GM18498 (cell line): ENCODE measurements around the gene PCNX4.
A peak's percentile ranks its signal among the peaks of the same experiment; 100 is the strongest.

ENCODE experiments used
- ATAC-seq: cut with Tn5 transposase; IDR thresholded peaks from one replicate; pipeline ENCODE4 v1.9.1; 2021; ENCODE audit warnings: mild to moderate bottlenecking, moderate library complexity; ENCODE audit not compliant: unreplicated experiment

Gene PCNX4

DNA sequence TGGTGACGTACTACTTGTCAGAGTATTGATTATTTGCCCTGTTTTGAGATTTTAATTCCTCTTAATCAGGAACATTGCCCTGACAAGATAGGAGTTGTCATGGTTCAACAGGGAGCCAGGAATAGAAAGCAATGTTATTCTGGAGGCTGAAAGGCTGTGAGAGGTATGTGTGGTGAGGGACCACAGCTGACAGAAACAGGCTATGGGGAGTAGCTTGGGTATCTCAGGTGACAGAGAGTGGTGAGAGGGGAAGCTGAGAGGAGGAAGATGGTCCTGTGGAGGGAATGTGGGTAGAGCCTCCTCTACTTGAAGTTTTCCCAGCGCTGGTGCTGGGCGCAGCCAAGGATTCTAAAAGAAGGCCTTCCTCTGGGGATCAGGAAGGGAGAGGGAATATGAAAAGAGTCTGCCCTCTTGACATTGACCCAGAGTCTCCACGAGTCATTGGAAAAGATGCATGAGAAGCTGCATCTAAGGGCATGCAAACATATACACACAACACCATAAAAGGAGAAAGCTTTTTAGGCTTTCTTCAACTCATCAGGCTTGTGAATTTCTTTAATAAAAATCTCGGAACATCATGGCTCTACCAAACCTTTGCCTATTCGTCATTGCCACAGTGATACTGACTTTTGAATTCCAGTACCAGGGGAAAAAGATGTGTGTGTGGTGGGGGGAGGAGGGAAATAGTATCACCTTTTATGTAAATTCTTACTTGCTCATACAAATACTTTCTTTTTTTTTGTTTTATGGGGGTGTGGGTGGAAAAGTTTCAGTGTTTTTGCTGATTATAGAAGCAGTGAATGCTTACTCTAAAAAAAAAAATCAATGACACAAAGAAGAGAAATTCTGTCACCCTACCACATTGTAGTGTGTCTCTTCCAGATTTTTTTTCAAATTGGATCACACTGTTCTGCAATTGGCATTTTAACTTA, 113.4 kb downstream of the PCNX4 start:
- ATAC-seq: peak; percentile 68

DNA sequence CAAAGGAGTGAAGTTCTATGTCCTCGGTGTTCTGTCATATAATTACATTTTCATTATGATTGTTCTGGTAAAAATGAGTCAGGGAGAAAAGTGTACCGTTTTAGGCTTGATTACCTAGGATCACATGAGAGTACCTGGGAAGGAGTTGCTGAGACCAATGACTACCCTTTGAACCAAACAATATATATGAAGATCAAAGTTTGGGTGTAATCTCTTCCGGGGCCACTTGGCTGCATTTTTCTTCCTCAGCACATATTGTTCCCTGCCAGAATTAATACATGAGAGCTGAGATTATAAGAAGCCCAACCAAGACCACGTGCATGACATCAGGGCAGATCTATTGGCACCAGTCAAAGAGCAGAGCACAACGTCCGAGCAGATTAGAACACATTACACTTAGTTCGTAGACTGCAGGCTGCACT, 114.5 kb downstream of the PCNX4 start:
- no peak for ATAC-seq

DNA sequence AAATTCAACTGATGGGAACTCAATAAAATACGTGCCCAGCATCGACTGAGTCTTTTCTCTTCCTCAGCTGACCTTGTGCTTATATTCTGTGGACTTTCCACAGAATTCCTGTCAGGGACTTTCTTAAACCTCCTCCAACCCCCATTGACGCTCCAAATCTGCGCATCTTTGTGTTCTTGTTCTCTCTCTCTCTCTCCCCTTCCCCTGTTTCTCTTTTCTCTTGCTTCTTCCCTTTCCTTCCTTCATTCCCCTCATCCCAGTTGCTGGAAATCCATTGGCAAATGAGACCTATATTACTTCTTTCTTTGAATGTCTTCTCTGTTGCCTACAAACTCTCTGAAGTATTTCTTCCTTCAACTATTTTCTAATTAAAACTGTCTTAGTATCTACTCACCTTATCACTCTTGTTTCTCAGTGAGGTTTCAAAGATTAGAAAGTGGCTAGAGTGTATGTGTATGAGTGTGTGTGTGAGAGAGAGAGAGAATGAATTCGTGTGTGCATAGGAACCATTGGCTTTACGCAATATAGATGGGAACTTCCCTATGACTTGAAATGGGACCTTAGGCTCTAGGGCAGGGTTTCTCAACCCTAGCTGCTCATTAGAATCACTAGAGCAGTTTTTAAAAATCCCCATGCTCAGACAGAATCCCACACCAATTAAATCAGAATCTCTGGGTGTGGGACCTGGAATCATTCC, 115.3 kb downstream of the PCNX4 start:
- ATAC-seq: peak; percentile 31

DNA sequence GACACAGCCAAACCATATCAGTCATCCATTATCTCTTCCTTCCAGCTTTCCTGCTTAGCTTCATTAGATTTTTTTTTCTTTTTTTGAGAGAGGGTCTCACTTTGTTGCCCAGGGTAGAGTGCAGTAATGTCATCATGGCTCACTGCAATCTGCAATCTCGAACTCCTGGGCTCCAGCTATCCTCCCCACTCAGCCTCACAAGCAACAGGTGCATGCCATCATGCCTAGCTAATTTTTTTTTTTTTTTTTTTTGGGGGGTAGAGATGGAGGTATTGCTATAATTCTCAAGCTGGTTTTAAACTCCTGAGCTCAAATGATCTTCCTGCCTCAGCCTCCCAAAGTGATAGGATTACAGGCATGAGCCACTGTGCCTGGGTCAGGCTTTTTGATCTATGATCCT, 119.0 kb downstream of the PCNX4 start:
- no peak for ATAC-seq

DNA sequence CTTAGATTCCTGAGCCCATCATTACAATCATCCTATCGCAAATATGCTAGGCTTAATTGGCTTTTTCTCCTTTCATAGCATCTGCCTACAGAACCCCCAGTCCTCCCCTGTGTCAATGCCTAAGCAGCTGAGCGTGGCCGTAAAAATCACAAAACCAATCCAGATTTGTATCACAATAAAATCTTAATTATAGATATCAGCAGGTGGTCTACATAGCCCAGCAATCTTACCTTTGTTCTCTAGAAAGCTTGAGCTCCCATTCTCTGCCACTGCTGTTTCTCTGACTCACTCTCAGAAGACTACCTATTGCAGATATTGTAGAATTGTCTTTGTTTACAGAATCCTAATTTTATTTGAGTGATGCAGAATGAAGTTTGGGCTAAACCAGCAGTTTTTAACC, 119.4 kb downstream of the PCNX4 start:
- no peak for ATAC-seq

DNA sequence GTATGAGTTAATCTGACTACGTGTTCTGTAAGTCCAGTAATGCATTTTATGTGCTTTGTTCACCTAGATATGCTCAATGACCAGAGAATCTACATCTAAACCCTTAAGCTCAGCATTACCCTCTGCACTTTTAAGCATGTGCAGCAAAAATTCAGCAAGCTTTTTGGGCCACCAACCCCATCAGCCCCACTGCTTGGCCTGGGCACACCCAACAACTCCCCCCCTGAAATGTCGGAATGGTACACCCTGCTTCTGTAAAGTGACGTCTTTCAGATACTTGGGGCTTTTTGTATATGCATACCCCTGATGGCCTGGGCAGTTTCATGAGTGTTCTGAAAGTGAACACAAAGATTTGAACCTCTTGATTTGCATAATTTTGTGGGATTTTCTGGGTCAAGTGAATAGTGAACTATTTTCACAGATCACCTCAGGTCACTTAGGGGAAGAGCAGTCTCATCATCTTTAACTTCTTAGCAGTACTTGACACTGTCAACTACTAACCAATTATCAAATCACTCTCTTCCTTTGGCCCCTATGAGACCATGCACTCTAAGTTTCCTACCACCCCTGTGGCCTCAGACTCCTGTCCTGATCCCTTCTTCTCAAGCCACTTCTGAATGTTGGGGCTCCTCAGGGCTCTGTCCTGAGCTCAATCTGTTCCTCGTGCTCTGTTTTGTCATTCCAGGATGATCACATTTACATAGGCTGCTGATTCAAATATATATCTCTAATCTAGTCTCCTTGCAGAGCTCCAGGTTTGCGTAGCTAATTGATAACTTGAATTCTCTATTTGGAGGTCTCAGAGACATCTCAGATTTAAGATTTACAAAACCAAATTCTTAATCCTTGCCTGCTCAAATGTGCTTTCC, 121.0 kb downstream of the PCNX4 start:
- peak; percentile 93 for ATAC-seq

DNA sequence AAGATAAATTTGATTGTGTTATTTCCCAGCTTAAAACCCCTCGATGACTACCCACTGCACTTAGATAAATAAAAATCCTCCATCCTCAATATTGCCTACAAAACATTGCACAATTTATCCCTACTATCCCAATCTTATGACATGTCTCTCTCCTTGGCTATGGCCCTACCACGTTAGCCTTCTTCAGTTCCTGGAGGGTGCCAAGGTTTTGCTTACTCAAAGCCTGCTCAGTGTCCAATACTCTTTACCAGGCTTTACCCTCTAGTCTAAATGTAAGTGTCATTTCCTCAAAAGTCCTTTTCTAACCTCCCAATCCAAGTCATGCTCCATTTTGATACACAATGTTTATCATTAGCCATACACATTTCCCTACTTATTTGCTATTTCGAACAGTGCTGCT, 122.3 kb downstream of the PCNX4 start:
- no peak for ATAC-seq

DNA sequence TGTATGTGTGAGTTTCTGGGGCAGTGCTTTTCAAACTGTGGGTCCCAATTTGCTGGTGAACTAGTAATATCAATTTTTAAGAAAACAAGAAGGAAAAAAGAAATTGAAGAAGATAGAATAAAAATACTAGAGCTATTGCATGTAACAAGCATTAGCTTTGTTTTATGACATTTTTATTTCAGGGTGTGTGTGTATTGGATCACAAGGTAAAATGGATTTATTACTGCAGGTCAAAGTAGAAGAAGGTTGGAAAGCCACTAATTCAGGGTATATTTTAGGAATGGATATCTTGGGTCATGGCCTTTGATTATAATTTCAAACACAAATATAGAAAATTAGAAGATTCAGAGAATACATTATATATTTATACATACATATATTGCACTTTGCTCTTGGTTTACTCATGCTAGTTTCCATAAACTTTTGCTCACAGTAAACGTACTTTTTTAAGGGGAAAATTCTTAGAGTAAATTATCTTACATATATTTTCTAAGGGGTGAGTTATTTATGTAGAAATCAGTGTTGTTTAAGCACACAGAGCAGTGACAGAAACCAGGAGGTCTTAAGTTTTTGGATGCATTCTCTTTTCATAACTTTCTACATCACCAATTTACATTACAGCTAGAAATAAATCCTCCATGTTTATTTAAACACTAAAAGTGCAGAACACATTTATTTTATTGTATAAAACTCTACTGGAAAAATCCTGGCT, 122.8 kb downstream of the PCNX4 start:
- no peak for ATAC-seq

DNA sequence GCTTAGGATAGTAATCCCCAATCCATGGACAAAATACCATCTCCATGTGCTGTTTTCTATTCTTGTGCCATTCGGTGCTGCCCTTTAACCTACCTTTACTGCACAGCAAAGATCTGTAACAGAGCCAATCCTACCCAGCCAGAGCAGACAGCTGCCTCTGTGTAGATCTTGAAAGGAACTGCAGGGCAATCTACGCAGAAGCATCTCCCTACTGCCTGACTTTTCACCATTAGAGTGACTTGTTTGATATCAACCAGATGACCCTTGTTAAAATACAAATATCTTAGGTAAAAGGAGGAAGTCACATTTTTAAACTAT, 123.4 kb downstream of the PCNX4 start:
- ATAC-seq: no peak

DNA sequence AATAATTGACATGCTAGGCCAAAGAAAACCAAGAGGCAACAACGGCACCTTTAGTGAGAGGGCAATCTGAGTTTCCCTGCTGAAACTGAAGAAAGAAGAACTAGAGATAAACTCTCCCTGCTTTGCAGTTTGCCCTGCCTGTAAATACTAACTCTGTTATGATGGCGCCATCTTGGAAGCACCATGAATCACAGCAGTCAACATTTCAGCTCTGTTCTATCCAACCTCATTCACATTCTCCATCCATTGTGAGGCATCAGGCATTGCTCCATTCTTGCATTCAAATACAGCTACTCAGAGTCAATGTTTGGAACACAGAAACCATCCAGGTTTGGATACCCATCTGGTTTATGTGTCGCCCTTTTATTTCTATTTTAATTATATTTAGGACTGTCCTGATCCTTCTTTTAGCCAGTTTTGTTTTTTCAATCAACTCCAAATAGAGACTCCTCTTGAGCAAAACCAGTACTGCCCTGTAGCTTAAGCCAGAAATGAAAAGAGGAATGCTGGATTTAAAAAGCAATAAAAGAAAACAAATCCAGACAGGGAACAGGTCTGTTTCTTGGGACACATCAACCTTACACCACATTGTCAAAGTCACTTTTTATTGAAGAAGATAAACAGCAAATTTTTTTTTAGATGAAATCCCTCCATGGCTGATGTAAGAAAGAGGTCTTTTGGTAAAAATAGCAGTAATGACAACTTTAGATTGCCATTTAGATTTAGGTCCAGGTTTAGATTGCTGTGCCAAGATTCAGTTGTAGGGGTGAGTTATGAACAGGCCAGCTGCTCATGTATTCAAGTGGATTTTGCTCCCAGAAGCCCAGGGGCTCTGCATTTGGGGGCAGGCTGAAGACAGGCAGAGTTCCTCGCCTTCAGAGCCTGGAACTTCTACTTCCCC, 124.0 kb downstream of the PCNX4 start:
- no peak for ATAC-seq

DNA sequence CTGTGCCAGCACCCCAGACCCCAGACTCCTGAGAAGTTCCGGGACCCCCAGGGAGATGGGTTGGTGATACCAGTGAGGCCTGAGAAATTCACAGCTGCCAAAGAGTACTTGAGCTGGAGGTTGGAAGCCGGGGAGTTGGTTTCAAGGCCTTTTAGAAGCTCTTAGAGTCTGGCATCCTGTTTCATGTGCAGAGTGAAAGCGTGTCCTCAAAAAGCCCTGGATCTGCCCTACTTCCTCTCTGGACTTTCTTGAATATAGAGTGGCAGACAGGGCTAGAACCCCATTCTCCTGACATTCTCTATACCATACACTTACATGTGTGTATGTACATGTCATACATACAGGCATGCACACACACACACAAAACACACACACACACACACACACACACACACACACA, 126.0 kb downstream of the PCNX4 start:
- ATAC-seq: no peak
